ENCODE results near the gene SNAP29.
"Not testable (repeated sequence)": the region's sequence is repeated elsewhere in the genome, so short reads cannot be mapped to it uniquely, and the experiment has no call there.

The SNAP29 gene

DNA sequence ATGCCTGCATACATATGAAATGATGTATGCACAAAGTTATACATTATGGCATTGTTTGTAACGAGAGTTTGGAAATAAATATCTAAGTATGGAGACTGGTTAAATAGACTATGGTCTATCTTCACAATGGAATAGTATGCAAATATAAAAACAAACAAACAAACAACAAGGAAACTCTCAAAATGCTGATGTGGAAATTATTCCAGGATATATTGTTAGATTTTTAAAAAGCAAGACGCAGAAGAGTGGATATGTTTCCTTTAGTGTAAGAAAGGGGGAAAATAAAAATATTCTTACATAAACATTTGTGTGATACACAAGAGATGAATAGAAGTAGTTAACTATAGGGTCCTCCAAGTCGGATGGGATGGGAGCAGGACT is 47.6 kb downstream of the SNAP29 start:
- no peak for DNase-seq (ENCODE audit: low spot score)
- Mint-ChIP-seq H3K9me3 (no peaks in the 10 kb centered on the region), H3K4me1 (ENCODE audit: low read depth) (peaks cover 4% of the 10 kb centered on the region), H3K4me3 (no peak overlapping the region), H3K27me3 (ENCODE audit: low read depth) (peaks cover 13% of the 10 kb centered on the region), H3K36me3 (ENCODE audit: low read depth) (no peaks in the 10 kb centered on the region), H3K27ac (no peak overlapping the region)

DNA sequence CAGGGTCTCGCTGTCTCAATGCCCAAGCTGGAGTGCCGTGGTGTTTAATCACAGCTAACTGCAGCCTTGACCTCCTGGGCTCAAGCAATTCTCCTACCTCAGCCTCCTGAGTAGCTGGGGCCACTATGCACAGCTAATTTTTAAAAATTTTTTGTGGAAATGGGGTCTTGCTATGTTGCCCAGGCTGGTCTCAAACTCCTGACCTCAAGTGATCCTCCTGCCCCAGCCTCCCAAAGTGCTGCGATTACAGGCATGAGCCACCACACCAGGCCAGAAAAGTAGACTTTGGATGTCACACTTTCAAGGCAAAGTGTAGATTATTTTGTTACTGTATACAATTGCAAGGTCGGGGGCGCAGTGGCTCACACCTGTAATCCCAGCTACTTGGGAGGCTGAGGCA is 49.9 kb downstream of the SNAP29 start:
- DNase-seq (ENCODE audit: low spot score); H3K4me3 Mint-ChIP-seq: not testable (repeated sequence)

DNA sequence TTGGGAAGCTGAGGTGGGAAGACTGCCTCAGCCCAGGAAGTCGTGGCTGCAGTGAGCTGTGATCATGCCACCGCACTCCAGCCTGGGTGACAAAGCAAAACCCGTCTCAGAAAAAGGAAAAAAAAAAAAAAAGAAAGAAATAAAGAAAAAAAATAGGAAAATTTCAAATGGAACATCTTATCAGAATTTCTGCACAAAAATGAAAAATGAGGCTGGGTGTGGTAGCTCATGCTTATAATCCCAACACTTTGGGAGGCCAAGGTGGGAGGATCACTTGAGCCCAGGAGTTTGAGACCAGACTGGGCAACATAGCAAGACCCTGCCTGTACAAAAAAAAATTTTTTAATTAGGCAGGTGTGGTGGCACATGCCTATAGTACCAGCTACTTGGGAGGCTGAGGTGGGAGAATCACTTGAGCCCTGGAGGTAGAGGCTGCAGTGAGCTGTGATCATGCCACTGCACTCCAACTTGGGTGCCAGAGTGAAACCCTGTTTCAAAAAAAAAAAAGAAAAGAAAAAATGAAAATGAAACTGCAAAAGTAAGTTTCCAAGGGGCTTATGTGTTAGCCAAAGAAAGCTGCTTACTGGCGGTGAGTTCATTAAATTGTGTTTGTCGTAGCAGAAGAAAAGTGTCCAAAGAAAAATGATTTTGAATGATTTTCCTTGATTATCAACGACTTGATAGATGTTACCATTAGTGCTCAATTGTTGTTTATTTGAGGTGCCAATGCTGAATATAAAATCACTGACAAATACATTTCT is 50.9 kb downstream of the SNAP29 start:
- Mint-ChIP-seq H3K9me3 (no peaks in the 10 kb centered on the region), H3K27ac (no peak overlapping the region), H3K4me1 (ENCODE audit: low read depth) (peaks cover 5% of the 10 kb centered on the region), H3K27me3 (ENCODE audit: low read depth) (peaks cover 9% of the 10 kb centered on the region), H3K4me3 (no peak overlapping the region), H3K36me3 (ENCODE audit: low read depth) (no peaks in the 10 kb centered on the region)
- no peak for DNase-seq (ENCODE audit: low spot score)

More for the DNA sequence above, 49.9 kb downstream of the SNAP29 start:
- not testable (repeated sequence) for H3K4me1 Mint-ChIP-seq (ENCODE audit: low read depth); H3K27ac Mint-ChIP-seq; H3K9me3 Mint-ChIP-seq; H3K36me3 Mint-ChIP-seq (ENCODE audit: low read depth)
- H3K27me3 Mint-ChIP-seq (ENCODE audit: low read depth), result peaks cover 13% of the 10 kb centered on the region

DNA sequence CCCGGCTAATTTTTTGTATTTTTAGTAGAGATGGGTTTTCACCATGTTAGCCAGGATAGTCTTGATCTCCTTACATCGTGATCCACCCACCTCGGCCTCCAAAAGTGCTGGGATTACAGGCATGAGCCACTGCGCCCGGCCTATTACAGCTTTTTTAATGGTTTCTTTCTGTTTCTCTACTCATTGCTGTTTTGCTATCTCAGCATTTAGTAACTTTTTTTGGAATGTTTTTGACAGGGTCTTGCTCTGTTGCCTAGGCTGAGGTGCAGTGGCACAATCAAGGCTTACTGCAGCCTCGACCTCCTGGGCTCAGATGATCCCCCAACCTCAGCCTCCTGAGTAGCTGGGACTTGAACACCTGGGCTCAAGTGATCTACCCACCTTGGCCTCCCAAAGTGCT is 53.7 kb downstream of the SNAP29 start:
- DNase-seq (ENCODE audit: low spot score), result no peak
- H3K36me3 Mint-ChIP-seq (ENCODE audit: low read depth), result no peaks in the 10 kb centered on the region
- no peaks in the 10 kb centered on the region for H3K9me3 Mint-ChIP-seq
- no peak overlapping the region for H3K4me3 Mint-ChIP-seq
- no peak overlapping the region for H3K27ac Mint-ChIP-seq
- H3K4me1 Mint-ChIP-seq (ENCODE audit: low read depth), result peaks cover 15% of the 10 kb centered on the region
- no peaks in the 10 kb centered on the region for H3K27me3 Mint-ChIP-seq (ENCODE audit: low read depth)

DNA sequence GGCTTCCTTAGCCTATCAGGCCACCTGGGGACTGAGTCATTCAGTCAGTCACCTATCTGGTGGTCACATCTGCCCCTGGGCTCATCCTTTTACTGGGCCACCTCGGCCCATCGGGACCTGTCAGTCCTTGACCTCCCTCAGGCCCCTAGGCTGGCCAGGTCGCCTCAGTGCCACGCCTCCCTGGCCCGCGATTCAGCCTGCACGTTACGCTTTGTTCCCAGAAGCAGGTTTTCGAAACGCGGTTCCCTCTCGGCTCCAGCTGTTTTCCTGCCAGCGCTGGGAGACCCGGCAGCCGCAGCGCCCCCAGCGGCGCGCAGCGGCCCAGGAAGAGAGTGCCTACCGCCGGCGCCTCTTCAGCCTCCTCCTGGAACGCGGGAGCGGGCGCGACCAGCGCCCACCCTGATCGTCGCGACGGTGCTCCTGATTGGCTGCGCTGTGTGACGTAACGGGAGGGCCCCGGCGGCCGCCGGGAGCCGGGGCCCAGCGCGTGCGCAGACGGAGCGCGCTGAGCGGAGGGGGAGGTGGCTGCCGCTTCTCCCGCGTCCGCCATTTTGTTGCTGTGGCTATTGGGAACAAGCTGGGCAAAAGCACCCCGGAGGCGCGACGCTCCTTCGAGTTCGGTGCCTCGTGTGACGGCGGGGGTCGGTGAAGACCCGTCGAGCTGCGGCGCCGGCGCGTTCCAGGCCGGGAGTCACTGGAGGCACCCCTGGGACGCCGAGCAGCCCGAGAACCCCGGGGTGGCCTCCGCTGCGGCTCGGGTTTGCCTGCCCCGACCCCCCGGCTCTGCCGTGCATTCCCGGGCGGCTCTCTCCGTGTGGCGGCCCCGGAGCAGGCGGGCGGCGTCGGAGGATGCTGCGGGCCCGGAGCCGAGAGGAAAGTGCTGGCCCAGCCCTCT is 58.4 kb downstream of the SNAP29 start, which contains the start of gene CRKL:
Gene CRKL, plus strand, starts transcription at position 492 of the 895 bp plus-strand sequence. CDS start 528 bp downstream, outside the sequence.
- peaks cover 22% of the 10 kb centered on the region for H3K36me3 Mint-ChIP-seq (ENCODE audit: low read depth)
- peak within 1 kb of the TSS; percentile 99 for H3K4me3 Mint-ChIP-seq
- no peaks in the 10 kb centered on the region for H3K27me3 Mint-ChIP-seq (ENCODE audit: low read depth)
- H3K9me3 Mint-ChIP-seq, result no peaks in the 10 kb centered on the region
- DNase-seq (ENCODE audit: low spot score), result peak; percentile 97
- peaks cover 26% of the 10 kb centered on the region for H3K4me1 Mint-ChIP-seq (ENCODE audit: low read depth)
- H3K27ac Mint-ChIP-seq, result peak within 1 kb of the TSS; percentile 92

DNA sequence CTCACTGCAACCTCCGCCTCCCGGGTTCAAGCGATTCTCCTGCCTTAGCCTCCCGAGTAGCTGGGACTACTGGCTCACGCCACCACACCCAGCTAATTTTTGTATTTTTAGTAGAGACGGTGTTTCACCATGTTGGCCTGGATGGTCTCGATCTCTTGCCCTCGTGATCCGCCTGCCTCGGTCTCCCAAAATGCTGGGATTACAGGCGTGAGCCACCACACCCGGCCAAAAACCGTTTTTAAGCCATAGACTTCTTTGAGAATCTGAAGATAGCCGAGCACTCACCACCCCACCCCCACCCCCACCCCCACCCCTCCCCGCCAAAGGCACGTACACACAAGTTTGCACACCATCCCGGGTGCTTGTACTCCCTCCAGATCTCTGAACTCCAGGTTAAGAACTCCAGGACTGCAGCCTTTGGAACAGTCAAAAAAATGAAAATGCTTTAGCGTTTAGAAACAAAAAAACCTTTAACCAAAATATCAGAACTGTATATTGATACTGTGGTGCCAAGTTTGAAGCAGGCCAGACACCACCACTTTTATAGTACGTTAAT is 59.9 kb downstream of the SNAP29 start:
- Mint-ChIP-seq H3K27me3 (ENCODE audit: low read depth) (no peaks in the 10 kb centered on the region), H3K4me1 (ENCODE audit: low read depth) (peaks cover 29% of the 10 kb centered on the region), H3K27ac (peak overlapping the region; percentile 92), H3K36me3 (ENCODE audit: low read depth) (peaks cover 25% of the 10 kb centered on the region), H3K4me3 (peak overlapping the region; percentile 99), H3K9me3 (no peaks in the 10 kb centered on the region)
- DNase-seq (ENCODE audit: low spot score), result no peak

DNA sequence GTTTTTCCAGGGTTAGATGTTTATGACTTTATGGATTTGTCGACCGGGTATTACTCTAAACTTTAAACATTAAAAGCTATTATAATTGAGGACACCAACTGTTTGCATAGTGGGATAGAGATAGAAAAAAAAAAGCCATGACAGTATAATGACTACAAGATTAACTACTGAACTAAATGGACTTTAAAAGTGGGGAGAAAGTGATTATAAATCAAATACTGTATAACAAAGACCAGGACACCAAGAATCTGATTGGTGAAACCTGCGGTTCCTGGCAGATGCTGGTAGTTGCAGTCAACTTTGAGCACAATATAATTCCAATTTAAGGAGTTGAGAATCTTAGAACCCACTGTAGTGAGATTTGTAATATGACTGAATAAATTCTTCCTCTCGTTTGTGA is 60.9 kb downstream of the SNAP29 start:
- Mint-ChIP-seq H3K36me3 (ENCODE audit: low read depth) (peaks cover 26% of the 10 kb centered on the region), H3K9me3 (no peaks in the 10 kb centered on the region), H3K27ac (no peak overlapping the region), H3K4me3 (peak overlapping the region; percentile 99), H3K27me3 (ENCODE audit: low read depth) (no peaks in the 10 kb centered on the region), H3K4me1 (ENCODE audit: low read depth) (peaks cover 28% of the 10 kb centered on the region)
- no peak for DNase-seq (ENCODE audit: low spot score)

DNA sequence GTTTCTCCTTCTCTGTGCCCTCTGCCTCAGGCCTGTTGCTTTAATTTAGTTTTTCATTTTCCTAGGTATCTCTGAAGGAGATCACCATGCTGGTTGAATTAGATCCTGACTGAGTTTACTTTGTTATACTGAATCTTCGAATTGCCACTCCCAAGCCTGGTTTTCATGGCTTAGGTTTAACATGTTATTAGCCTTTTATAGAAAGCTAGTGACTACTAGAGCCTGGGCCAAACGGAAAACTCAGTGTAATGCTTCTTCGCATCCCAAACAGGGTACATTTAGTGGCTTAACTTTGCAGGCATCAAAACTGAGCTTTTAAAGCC is 62.0 kb downstream of the SNAP29 start:
- peaks cover 32% of the 10 kb centered on the region for H3K4me1 Mint-ChIP-seq (ENCODE audit: low read depth)
- H3K9me3 Mint-ChIP-seq, result no peaks in the 10 kb centered on the region
- peak overlapping the region; percentile 99 for H3K4me3 Mint-ChIP-seq
- no peak for DNase-seq (ENCODE audit: low spot score)
- H3K27ac Mint-ChIP-seq, result peak overlapping the region; percentile 17
- H3K36me3 Mint-ChIP-seq (ENCODE audit: low read depth), result peaks cover 33% of the 10 kb centered on the region
- H3K27me3 Mint-ChIP-seq (ENCODE audit: low read depth), result no peaks in the 10 kb centered on the region

DNA sequence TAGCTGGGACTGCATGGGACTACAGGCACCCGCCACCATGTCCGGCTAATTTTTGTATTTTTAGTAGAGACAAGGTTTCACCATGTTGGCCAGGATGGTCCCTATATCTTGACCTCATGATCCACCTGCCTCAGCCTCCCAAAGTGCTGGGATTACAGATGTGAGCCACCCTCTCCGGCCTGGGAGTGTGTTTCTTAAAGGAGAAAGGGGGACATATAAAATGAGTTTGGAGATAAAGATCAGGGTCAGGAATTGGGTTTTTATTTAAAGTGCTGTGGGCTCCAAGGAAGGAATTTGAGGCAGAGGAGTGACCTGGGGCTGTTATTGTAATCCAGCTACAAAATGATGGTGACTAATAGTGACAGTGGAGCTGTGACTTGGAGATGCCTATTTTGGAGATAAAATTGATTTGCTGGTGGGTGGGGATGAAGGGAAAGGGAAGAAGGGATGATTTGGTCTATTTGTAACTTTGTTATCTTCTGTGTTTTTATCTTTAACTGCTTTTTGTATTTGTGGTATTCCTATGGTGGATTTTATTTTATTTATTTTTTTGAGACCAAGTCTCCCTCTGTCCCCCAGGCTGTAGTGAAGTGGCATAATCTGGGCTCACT is 63.4 kb downstream of the SNAP29 start:
- H3K4me3 Mint-ChIP-seq, result peak overlapping the region; percentile 42
- H3K9me3 Mint-ChIP-seq, result no peaks in the 10 kb centered on the region
- H3K27me3 Mint-ChIP-seq (ENCODE audit: low read depth), result no peaks in the 10 kb centered on the region
- peak overlapping the region; percentile 4 for H3K27ac Mint-ChIP-seq
- DNase-seq (ENCODE audit: low spot score), result no peak
- peaks cover 32% of the 10 kb centered on the region for H3K4me1 Mint-ChIP-seq (ENCODE audit: low read depth)
- peaks cover 41% of the 10 kb centered on the region for H3K36me3 Mint-ChIP-seq (ENCODE audit: low read depth)

DNA sequence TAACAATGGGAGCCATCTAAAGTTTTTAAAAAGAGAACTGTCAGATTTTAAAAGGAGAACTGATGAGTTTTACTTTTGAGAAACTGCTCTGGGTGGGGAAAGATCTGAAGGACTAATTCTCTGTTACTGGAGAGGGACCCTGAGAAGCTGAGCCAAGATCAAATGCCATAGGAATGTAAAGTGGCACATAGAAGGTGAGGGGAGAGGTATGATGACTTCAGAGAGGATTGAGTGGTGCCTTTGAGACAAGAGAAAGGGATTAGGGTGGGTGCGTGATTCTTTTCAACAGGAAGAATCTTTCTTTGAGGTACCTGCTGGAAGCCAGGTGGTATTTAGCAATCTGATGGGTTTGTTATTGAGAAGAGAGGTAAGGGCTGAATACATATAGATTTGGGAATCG is 67.4 kb downstream of the SNAP29 start:
- H3K4me3 Mint-ChIP-seq, result no peak overlapping the region
- no peaks in the 10 kb centered on the region for H3K27me3 Mint-ChIP-seq (ENCODE audit: low read depth)
- no peak for DNase-seq (ENCODE audit: low spot score)
- H3K9me3 Mint-ChIP-seq, result no peaks in the 10 kb centered on the region
- peaks cover 30% of the 10 kb centered on the region for H3K4me1 Mint-ChIP-seq (ENCODE audit: low read depth)
- H3K27ac Mint-ChIP-seq, result peak overlapping the region; percentile 19
- peaks cover 31% of the 10 kb centered on the region for H3K36me3 Mint-ChIP-seq (ENCODE audit: low read depth)

DNA sequence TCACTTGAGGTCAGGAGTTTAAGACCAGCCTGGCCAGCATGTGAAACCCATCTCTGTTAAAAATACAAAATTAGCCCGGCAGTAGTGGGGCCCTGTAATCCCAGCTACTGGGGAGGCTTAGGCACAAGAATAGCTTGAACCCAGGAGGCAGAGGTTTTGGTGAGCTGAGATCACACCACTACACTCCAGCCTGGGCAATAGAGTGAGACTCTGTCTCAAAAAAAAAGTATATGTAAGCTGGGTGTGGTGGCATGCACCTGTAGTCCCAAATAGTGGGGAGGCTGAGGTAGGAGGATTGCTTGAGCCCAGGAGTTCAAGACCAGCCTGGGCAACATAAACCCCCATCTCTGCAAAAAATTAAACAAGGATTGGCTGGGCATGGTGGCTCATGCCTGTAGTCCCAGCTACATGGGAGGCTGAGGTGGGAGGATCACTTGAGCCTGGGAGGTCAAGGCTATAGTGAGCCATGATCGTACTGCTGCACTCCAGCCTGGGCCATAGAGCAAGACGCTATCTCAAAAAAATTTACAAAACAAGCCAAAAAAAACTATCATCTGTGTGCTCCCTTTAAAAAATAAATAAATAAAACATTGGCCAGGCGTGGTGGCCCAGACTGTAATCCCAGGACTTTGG is 69.2 kb downstream of the SNAP29 start:
- Mint-ChIP-seq H3K27me3 (ENCODE audit: low read depth) (no peaks in the 10 kb centered on the region), H3K4me1 (ENCODE audit: low read depth) (peaks cover 22% of the 10 kb centered on the region), H3K9me3 (no peaks in the 10 kb centered on the region), H3K27ac (no peak overlapping the region), H3K4me3 (no peak overlapping the region), H3K36me3 (ENCODE audit: low read depth) (peaks cover 26% of the 10 kb centered on the region)
- DNase-seq (ENCODE audit: low spot score), result no peak

DNA sequence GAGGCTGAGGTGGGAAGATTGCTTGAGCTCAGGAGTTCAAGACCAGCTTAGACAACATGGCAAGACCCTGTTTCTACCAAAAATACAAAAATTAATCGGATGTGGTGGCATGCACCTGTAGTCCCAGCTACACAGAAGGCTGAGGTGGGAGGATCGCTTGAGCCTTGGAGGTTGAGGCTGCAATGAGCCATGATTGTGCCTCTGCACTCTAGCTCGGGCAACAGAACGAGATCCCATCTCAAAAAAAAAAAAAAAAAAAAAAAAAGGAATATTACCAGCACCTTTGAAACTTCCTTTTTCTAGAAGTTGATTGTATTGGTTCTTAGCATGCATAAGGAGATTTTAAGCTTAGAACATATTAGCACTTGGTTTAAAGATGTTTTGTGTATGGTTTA is 69.8 kb downstream of the SNAP29 start:
- H3K36me3 Mint-ChIP-seq (ENCODE audit: low read depth), result peaks cover 26% of the 10 kb centered on the region
- peaks cover 22% of the 10 kb centered on the region for H3K4me1 Mint-ChIP-seq (ENCODE audit: low read depth)
- H3K27ac Mint-ChIP-seq, result no peak overlapping the region
- H3K4me3 Mint-ChIP-seq, result no peak overlapping the region
- no peaks in the 10 kb centered on the region for H3K9me3 Mint-ChIP-seq
- no peaks in the 10 kb centered on the region for H3K27me3 Mint-ChIP-seq (ENCODE audit: low read depth)
- DNase-seq (ENCODE audit: low spot score), result no peak

DNA sequence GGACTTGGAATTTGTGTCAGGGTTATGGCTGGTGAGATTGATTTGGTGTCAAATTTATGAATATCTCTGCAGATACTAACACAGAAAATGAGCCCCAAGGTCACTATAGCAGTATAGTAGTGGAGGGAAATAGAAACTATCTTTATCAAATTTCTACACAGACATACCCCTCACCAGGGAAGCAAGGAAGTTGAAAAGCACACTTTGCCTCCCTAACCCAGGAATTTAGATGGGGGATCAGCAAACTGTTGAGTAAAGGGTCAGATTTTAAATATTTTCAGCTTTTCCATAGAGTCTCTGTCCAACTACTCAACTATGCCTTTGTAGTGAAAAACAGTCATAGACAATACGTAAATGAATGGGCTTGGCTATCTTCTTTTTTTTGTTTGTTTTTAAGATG is 71.2 kb downstream of the SNAP29 start:
- Mint-ChIP-seq H3K4me1 (ENCODE audit: low read depth) (peaks cover 24% of the 10 kb centered on the region), H3K27ac (no peak overlapping the region), H3K27me3 (ENCODE audit: low read depth) (no peaks in the 10 kb centered on the region), H3K9me3 (no peaks in the 10 kb centered on the region), H3K4me3 (no peak overlapping the region), H3K36me3 (ENCODE audit: low read depth) (peaks cover 36% of the 10 kb centered on the region)
- no peak for DNase-seq (ENCODE audit: low spot score)

Data from T-helper 2 cell treated with Interferon-gamma antibody and Interleukin-4, amounts not matched to agents 5 μg/mL and 100 μg/mL, for 36 hours (primary cell).